H9 (cell line): ENCODE measurements around the gene TMEM220. TPM values are rescaled to one million over a fixed set of nuclear protein-coding genes. Genes with fewer than 3 reads are reported as not detected.

Experiments
- DNase-seq: peaks from one replicate; pipeline ENCODE4 v3.0.0-alpha.2; 2017
- H2AFZ ChIP-seq: one replicate; pipeline ENCODE4 v1.6.1; 2013; ENCODE audit warnings: mild to moderate bottlenecking, low read length, control low read depth, moderate library complexity
- H2AK5ac ChIP-seq: 2 replicates; pipeline ENCODE4 v1.6.1; 2013; ENCODE audit warnings: low read length, control low read depth, mixed read lengths; ENCODE audit not compliant: insufficient read length
- H2BK120ac ChIP-seq: one replicate; pipeline ENCODE4 v1.6.1; 2013; ENCODE audit warnings: low read depth, mild to moderate bottlenecking, low read length, control low read depth, inconsistent platforms; ENCODE audit not compliant: poor library complexity, severe bottlenecking
- H2BK12ac ChIP-seq: 2 replicates; pipeline ENCODE4 v1.6.1; 2013; ENCODE audit warnings: low read length, control low read depth, mixed read lengths, low read depth; ENCODE audit not compliant: insufficient read length
- H2BK15ac ChIP-seq: 2 replicates; pipeline ENCODE4 v1.6.1; 2013; ENCODE audit warnings: low read depth, low read length, control low read depth
- H2BK20ac ChIP-seq: one replicate; pipeline ENCODE4 v1.6.1; 2013; ENCODE audit warnings: low read depth, mild to moderate bottlenecking, low read length, control low read depth, inconsistent platforms; ENCODE audit not compliant: poor library complexity, severe bottlenecking
- H2BK5ac ChIP-seq: 2 replicates; pipeline ENCODE4 v1.6.1; 2013; ENCODE audit warnings: low read length, control low read depth, mixed read lengths; ENCODE audit not compliant: insufficient read length
- H3K14ac ChIP-seq: 2 replicates; pipeline ENCODE4 v1.6.1; 2013; ENCODE audit warnings: low read length, control low read depth; ENCODE audit not compliant: insufficient read depth
- H3K18ac ChIP-seq: 2 replicates; pipeline ENCODE4 v1.6.1; 2013; ENCODE audit warnings: low read depth, mild to moderate bottlenecking, mixed read lengths, low read length, control low read depth; ENCODE audit not compliant: insufficient read length
- H3K23ac ChIP-seq: 2 replicates; pipeline ENCODE4 v1.6.1; 2013; ENCODE audit warnings: low read length, control low read depth, mixed read lengths, low read depth; ENCODE audit not compliant: insufficient read length
- H3K23me2 ChIP-seq: 2 replicates; pipeline ENCODE4 v1.6.1; 2013; ENCODE audit warnings: low read depth, mild to moderate bottlenecking, mixed read lengths, low read length, control low read depth; ENCODE audit not compliant: insufficient read length, poor library complexity, severe bottlenecking
- H3K27ac ChIP-seq: 2 replicates; pipeline ENCODE4 v1.5.1; 2013; ENCODE audit warnings: low read length, control low read depth, mixed read lengths, low read depth; ENCODE audit not compliant: insufficient read length
- H3K27me3 ChIP-seq: 2 replicates; pipeline ENCODE4 v1.6.1; 2013; ENCODE audit warnings: low read length, control low read depth, inconsistent platforms; ENCODE audit not compliant: insufficient read depth
- H3K4ac ChIP-seq: 2 replicates; pipeline ENCODE4 v1.6.1; 2013; ENCODE audit warnings: low read depth, mild to moderate bottlenecking, control low read depth, inconsistent platforms, low read length, moderate library complexity
- H3K4me1 ChIP-seq: 2 replicates; pipeline ENCODE4 v1.6.1; 2013; ENCODE audit warnings: low read length, control low read depth, inconsistent platforms; ENCODE audit not compliant: insufficient read depth
- H3K4me2 ChIP-seq: 2 replicates; pipeline ENCODE4 v1.6.1; 2013; ENCODE audit warnings: low read length, control low read depth, mixed read lengths; ENCODE audit not compliant: insufficient read length, insufficient read depth
- H3K56ac ChIP-seq: 2 replicates; pipeline ENCODE4 v1.6.1; 2013; ENCODE audit warnings: low read depth, mild to moderate bottlenecking, mixed read lengths, low read length, control low read depth; ENCODE audit not compliant: insufficient read length
- H3K79me1 ChIP-seq: 2 replicates; pipeline ENCODE4 v1.6.1; 2013; ENCODE audit warnings: low read depth, mild to moderate bottlenecking, moderate library complexity, low read length, control low read depth, inconsistent platforms; ENCODE audit not compliant: insufficient read depth, poor library complexity, severe bottlenecking
- H3K79me2 ChIP-seq: 2 replicates; pipeline ENCODE4 v1.6.1; 2013; ENCODE audit warnings: low read length, control low read depth, inconsistent platforms; ENCODE audit not compliant: insufficient read depth
- H3K9ac ChIP-seq: 2 replicates; pipeline ENCODE4 v1.6.1; 2013; ENCODE audit warnings: low read length, control low read depth, mixed read lengths; ENCODE audit not compliant: insufficient read length; ENCODE audit errors: extremely low read depth
- H3K9me3 ChIP-seq: one replicate; pipeline ENCODE4 v1.6.1; 2013; ENCODE audit warnings: low read depth, low read length, inconsistent platforms; ENCODE audit not compliant: control insufficient read depth
- H3T11ph ChIP-seq: one replicate; pipeline ENCODE4 v1.6.1; 2013; ENCODE audit warnings: mild to moderate bottlenecking, low read length, control low read depth, inconsistent platforms
- H4K20me1 ChIP-seq: one replicate; pipeline ENCODE4 v1.6.1; 2013; ENCODE audit not compliant: control insufficient read depth, insufficient read length, insufficient read depth
- H4K5ac ChIP-seq: 2 replicates; pipeline ENCODE4 v1.6.1; 2013; ENCODE audit warnings: low read depth, mild to moderate bottlenecking, mixed read lengths, low read length, control low read depth; ENCODE audit not compliant: insufficient read length
- H4K8ac ChIP-seq: replicated peaks from 2 replicates; pipeline ENCODE4 v1.6.1; 2013; ENCODE audit warnings: low read length, control low read depth, mixed read lengths, low read depth; ENCODE audit not compliant: insufficient read length
- H4K91ac ChIP-seq: 2 replicates; pipeline ENCODE4 v1.6.1; 2013; ENCODE audit warnings: low read depth, mild to moderate bottlenecking, moderate library complexity, mixed read lengths, low read length, control low read depth; ENCODE audit not compliant: insufficient read length
- H3K27ac Mint-ChIP-seq, 3 experiments: 2 replicates in 2 of 3; 3 replicates in 1 of 3; pipeline ENCODE4 v1.8.0; 2020 to 2021; ENCODE audit warnings: mixed read lengths in 3 of 3, mild to moderate bottlenecking in 1 of 3, moderate library complexity in 1 of 3
- H3K27me3 Mint-ChIP-seq: 2 replicates; pipeline ENCODE4 v1.8.0; 2021; ENCODE audit warnings: low read depth, mild to moderate bottlenecking, moderate library complexity, mixed read lengths
- H3K36me3 Mint-ChIP-seq, 3 experiments: 2 replicates in 2 of 3; 3 replicates in 1 of 3; pipeline ENCODE4 v1.8.0; 2020 to 2021; ENCODE audit warnings: low read depth in 3 of 3, mixed read lengths in 3 of 3; ENCODE audit not compliant: insufficient read depth in 1 of 3
- H3K4me1 Mint-ChIP-seq, 2 experiments: 2 replicates each; pipeline ENCODE4 v1.8.0; 2020; ENCODE audit warnings: mixed read lengths in 2 of 2
- H3K4me3 Mint-ChIP-seq, 2 experiments: 2 replicates in 1 of 2; 3 replicates in 1 of 2; pipeline ENCODE4 v1.8.0; 2020 to 2021; ENCODE audit warnings: mild to moderate bottlenecking in 2 of 2, mixed read lengths in 2 of 2, moderate library complexity in 1 of 2
- H3K9me3 Mint-ChIP-seq, 2 experiments: 2 replicates in 1 of 2; 3 replicates in 1 of 2; pipeline ENCODE4 v1.8.0; 2020; ENCODE audit warnings: mild to moderate bottlenecking in 2 of 2, mixed read lengths in 2 of 2, moderate library complexity in 1 of 2
- WGBS: extraction: QIAGEN DNeasy Blood & Tissue Kit; methylation state at CpG from one replicate; pipeline ENCODE4 v1.1.7; 2013; ENCODE audit warnings: missing lambda C conversion rate, low lambda C conversion rate, mixed read lengths; ENCODE audit not compliant: insufficient read length; ENCODE audit errors: extremely low coverage; 5-methylcytosine and 5-hydroxymethylcytosine counted together
- total RNA-seq: library from RNA; stranded (reverse); gene quantifications from 2 replicates; pipeline ENCODE4 v1.2.1, GENCODE V29; 2021
- TF ChIP-seq, protein P1 (sequence below): fragments of 200-600 bp; sonication (generic); conservative IDR thresholded peaks from 3 replicates; pipeline ENCODE4 v1.8.0; 2021; ENCODE audit warnings: antibody characterized with exemption, mild to moderate bottlenecking

The TMEM220 gene
- total RNA-seq, 1 experiment from 2014 or later = 6.1 TPM

DNA sequence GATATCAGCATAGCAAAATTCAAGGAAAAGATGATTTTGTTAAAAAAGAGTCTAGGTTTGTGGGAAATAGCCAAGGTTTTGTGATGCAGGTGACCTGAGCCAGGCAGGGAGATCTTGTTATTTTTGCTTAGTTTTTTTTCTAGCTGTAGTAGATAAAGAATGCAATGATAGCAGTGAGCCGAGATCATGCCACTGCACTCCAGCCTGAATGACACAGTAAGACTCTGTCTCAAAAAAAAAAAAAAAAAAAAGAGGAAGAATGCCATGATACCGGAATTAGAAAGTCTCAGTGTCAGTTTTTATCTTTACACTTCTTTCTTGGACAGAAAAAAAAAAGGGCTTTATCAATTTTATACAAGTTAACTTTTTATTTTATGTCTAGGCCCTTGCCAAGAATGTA is 46.6 kb upstream of the TMEM220 start:
- no peak overlapping the region for H2BK20ac ChIP-seq
- DNase-seq = no peak
- H3K4me1 ChIP-seq = no peaks in the 10 kb centered on the region
- H3K4ac ChIP-seq = no peak overlapping the region
- H3K14ac ChIP-seq = no peak overlapping the region
- H4K20me1 ChIP-seq = no peaks in the 10 kb centered on the region
- Mint-ChIP-seq H3K27me3 (no peaks in the 10 kb centered on the region), H3K36me3 (peaks cover 4 to 17% (median 11%) of the 10 kb centered on the region in 3 experiments), H3K27ac (no peak overlapping the region), H3K9me3 (peaks cover 8 to 17% of the 10 kb centered on the region in 2 experiments), H3K4me3 (no peak overlapping the region), H3K4me1 (peaks cover 4 to 10% of the 10 kb centered on the region in 2 experiments; a peak in 3 of 4 replicates)
- no peak overlapping the region for H2BK120ac ChIP-seq
- no peak overlapping the region for H3T11ph ChIP-seq
- no peak overlapping the region for H3K4me2 ChIP-seq
- TF ChIP-seq, protein P1, sequence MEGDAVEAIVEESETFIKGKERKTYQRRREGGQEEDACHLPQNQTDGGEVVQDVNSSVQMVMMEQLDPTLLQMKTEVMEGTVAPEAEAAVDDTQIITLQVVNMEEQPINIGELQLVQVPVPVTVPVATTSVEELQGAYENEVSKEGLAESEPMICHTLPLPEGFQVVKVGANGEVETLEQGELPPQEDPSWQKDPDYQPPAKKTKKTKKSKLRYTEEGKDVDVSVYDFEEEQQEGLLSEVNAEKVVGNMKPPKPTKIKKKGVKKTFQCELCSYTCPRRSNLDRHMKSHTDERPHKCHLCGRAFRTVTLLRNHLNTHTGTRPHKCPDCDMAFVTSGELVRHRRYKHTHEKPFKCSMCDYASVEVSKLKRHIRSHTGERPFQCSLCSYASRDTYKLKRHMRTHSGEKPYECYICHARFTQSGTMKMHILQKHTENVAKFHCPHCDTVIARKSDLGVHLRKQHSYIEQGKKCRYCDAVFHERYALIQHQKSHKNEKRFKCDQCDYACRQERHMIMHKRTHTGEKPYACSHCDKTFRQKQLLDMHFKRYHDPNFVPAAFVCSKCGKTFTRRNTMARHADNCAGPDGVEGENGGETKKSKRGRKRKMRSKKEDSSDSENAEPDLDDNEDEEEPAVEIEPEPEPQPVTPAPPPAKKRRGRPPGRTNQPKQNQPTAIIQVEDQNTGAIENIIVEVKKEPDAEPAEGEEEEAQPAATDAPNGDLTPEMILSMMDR = no peak
- no peaks in the 10 kb centered on the region for H3K27me3 ChIP-seq
- no peak overlapping the region for H2BK15ac ChIP-seq
- no peak overlapping the region for H2BK5ac ChIP-seq
- H3K79me2 ChIP-seq = no peaks in the 10 kb centered on the region
- no peaks in the 10 kb centered on the region for H3K23me2 ChIP-seq
- no peaks in the 10 kb centered on the region for H3K9me3 ChIP-seq
- no peak overlapping the region for H3K56ac ChIP-seq
- no peak overlapping the region for H2BK12ac ChIP-seq
- H3K9ac ChIP-seq = no peak overlapping the region
- no peak overlapping the region for H2AK5ac ChIP-seq
- H3K27ac ChIP-seq = no peak overlapping the region
- H3K23ac ChIP-seq = no peak overlapping the region
- no peak overlapping the region for H2AFZ ChIP-seq
- no peak overlapping the region for H4K91ac ChIP-seq
- no CpG with 5 or more reads among the region's 2 CpGs for WGBS
- no peak overlapping the region for H4K8ac ChIP-seq
- H3K18ac ChIP-seq = no peak overlapping the region
- H4K5ac ChIP-seq = no peak overlapping the region
- no peaks in the 10 kb centered on the region for H3K79me1 ChIP-seq
